Esophagus muscularis mucosa (tissue), 4 donors: ENCODE data around the gene MYH11. TPM values are rescaled to one million over a fixed set of nuclear protein-coding genes. Genes with fewer than 3 reads are reported as not detected.
A peak's percentile ranks its signal among the peaks of the same experiment; 100 is the strongest.

Source experiments
- DNase-seq: peaks from one replicate; pipeline ENCODE4 v3.0.0-alpha.2; 2017; ENCODE audit errors: extremely low spot score
- H3K27ac ChIP-seq, 4 donors: fragments of 200-600 bp; sonication (generic); replicated peaks in 1 of 4; 1 replicate in 3 of 4; 2 replicates in 1 of 4; pipeline ENCODE4 v1.5.1; 2016 to 2019; ENCODE audit warnings: mild to moderate bottlenecking in 1 of 4
- H3K27me3 ChIP-seq, 4 donors: fragments of 200-600 bp; sonication (generic); one replicate each; pipeline versions ENCODE4 v1.5.1 to v1.6.0; 2016 to 2019
- H3K36me3 ChIP-seq, 4 donors: fragments of 200-600 bp; sonication (generic); one replicate each; pipeline ENCODE4 v1.5.1; 2016 to 2019
- H3K4me1 ChIP-seq, 4 donors: fragments of 200-600 bp; sonication (generic); one replicate each; pipeline ENCODE4 v1.5.1; 2016 to 2019
- H3K4me3 ChIP-seq, 4 donors: fragments of 200-600 bp; sonication (generic); 1 replicate in 2 of 4; 2 replicates in 2 of 4; pipeline ENCODE4 v1.5.1; 2016 to 2019; ENCODE audit warnings: mild to moderate bottlenecking in 4 of 4, moderate library complexity in 1 of 4
- H3K9me3 ChIP-seq, 4 donors: fragments of 200-600 bp; sonication (generic); 1 replicate in 3 of 4; 2 replicates in 1 of 4; pipeline ENCODE4 v1.5.1; 2016 to 2019
- CTCF ChIP-seq, 3 experiments: fragments of 200-600 bp in 2 of 3; fragments of 450-650 bp in 1 of 3; sonication (generic) in 2 of 3; IDR thresholded peaks; one replicate each; pipeline ENCODE4 v1.5.1; 2017 to 2019; ENCODE audit warnings: antibody characterized with exemption in 3 of 3, mild to moderate bottlenecking in 2 of 3, moderate library complexity in 1 of 3
- EP300 ChIP-seq: sonication (generic); formaldehyde crosslinking; IDR thresholded peaks from one replicate; pipeline ENCODE4 v1.6.1; 2017; ENCODE audit warnings: antibody characterized with exemption
- POLR2A ChIP-seq: fragments of 450-650 bp; IDR thresholded peaks from one replicate; pipeline ENCODE4 v1.6.1; 2017; ENCODE audit warnings: antibody characterized with exemption, moderate library complexity, mild to moderate bottlenecking, low read depth
- POLR2AphosphoS5 ChIP-seq, 2 donors: sonication (generic); formaldehyde crosslinking; IDR thresholded peaks; one replicate each; pipeline ENCODE4 v1.6.1; 2017; ENCODE audit warnings: antibody characterized with exemption in 2 of 2
- WGBS: methylation state at CpG from one replicate; pipeline ENCODE4 v1.1.5; 2018; 5-methylcytosine and 5-hydroxymethylcytosine counted together
- intact Hi-C: fragments of 100-400 bp; cut with DNase I; formaldehyde crosslinking; loops from one replicate; pipeline ENCODE4 v1.15.1; 2023
- total RNA-seq, 4 donors: library from RNA; depleted of rRNA; stranded (reverse); fragments of >200 nt; gene quantifications; one replicate each; pipeline versions ENCODE4 v1.1.0 to v1.2.1, GENCODE V29; 2016

MYH11 gene
- total RNA-seq, 4 donors from 2014 or later, result 9,583 to 20,476 (median 14,208) TPM

GRCh38 chr16:15775209-15775608 is 81.6 kb downstream of the MYH11 start:
- no peak for TF ChIP-seq EP300
- TF ChIP-seq POLR2AphosphoS5 (IDR thresholded peaks at IDR 0.05), result no peak
- no peak for TF ChIP-seq POLR2A
- TF ChIP-seq CTCF (IDR thresholded peaks at IDR 0.05), result no peak
- intact Hi-C loops, result no loop called here
- no peaks in the 10 kb centered on the region for H3K27me3 ChIP-seq
- DNase-seq, result no peak
- H3K9me3 ChIP-seq, result no peaks in the 10 kb centered on the region
- peak overlapping the region; percentile 71 to 77 (median 76) for H3K27ac ChIP-seq
- peaks cover 0 to 95% (median 75%) of the 10 kb centered on the region in 4 donors for H3K36me3 ChIP-seq
- H3K4me3 ChIP-seq, result no peak overlapping the region
- peaks cover 0 to 100% (median 97%) of the 10 kb centered on the region in 4 donors for H3K4me1 ChIP-seq

GRCh38 chr16:15773968-15774367 is 82.9 kb downstream of the MYH11 start:
- H3K27ac ChIP-seq, result peak overlapping the region; percentile 71 to 77 (median 76)
- no peak for TF ChIP-seq EP300
- TF ChIP-seq POLR2AphosphoS5 (IDR thresholded peaks at IDR 0.05), result peak in 1 of 2 donors; percentile 0
- no peak for DNase-seq
- H3K4me1 ChIP-seq, result peaks cover 0 to 100% (median 96%) of the 10 kb centered on the region in 4 donors
- intact Hi-C loops, result no loop called here
- H3K36me3 ChIP-seq, result peaks cover 0 to 95% (median 69%) of the 10 kb centered on the region in 4 donors
- H3K9me3 ChIP-seq, result no peaks in the 10 kb centered on the region
- no peaks in the 10 kb centered on the region for H3K27me3 ChIP-seq
- 35% methylated on average over 6 of the region's 6 CpGs for WGBS
- no peak overlapping the region for H3K4me3 ChIP-seq

GRCh38 chr16:15772579-15773293 is 84.1 kb downstream of the MYH11 start:
- intact Hi-C loops, result no loop called here
- peaks cover 0 to 100% (median 91%) of the 10 kb centered on the region in 4 donors for H3K4me1 ChIP-seq
- WGBS, result 48% methylated on average over 10 of the region's 11 CpGs
- no peak for DNase-seq
- H3K27ac ChIP-seq, result peak overlapping the region; percentile 71 to 77 (median 76)
- TF ChIP-seq POLR2AphosphoS5 (IDR thresholded peaks at IDR 0.05) (peak in 1 of 2 donors; percentile 74), EP300 (no peak)
- peaks cover 0 to 95% (median 66%) of the 10 kb centered on the region in 4 donors for H3K36me3 ChIP-seq
- no peak overlapping the region for H3K4me3 ChIP-seq
- H3K9me3 ChIP-seq, result no peaks in the 10 kb centered on the region
- no peaks in the 10 kb centered on the region for H3K27me3 ChIP-seq

GRCh38 chr16:15771694-15772093 is 85.1 kb downstream of the MYH11 start:
- Histone ChIP-seq H3K27me3 (no peaks in the 10 kb centered on the region), H3K9me3 (no peaks in the 10 kb centered on the region), H3K27ac (peak overlapping the region; percentile 71 to 77 (median 76)), H3K4me1 (peaks cover 0 to 100% (median 91%) of the 10 kb centered on the region in 4 donors), H3K4me3 (no peak overlapping the region), H3K36me3 (peaks cover 0 to 95% (median 66%) of the 10 kb centered on the region in 4 donors)
- DNase-seq, result no peak
- TF ChIP-seq CTCF (IDR thresholded peaks at IDR 0.05) (no peak), POLR2AphosphoS5 (IDR thresholded peaks at IDR 0.05) (peak in 1 of 2 donors; percentile 76), EP300 (no peak), POLR2A (no peak)
- 79% methylated on average over 7 of the region's 7 CpGs for WGBS
- intact Hi-C loops, result no loop called here

GRCh38 chr16:15770512-15770911 is 86.3 kb downstream of the MYH11 start:
- Histone ChIP-seq H3K4me1 (peaks cover 0 to 100% (median 91%) of the 10 kb centered on the region in 4 donors), H3K4me3 (no peak overlapping the region), H3K27me3 (no peaks in the 10 kb centered on the region), H3K27ac (peak overlapping the region; percentile 71 to 77 (median 76)), H3K9me3 (no peaks in the 10 kb centered on the region), H3K36me3 (peaks cover 0 to 92% (median 59%) of the 10 kb centered on the region in 4 donors)
- TF ChIP-seq POLR2A, result no peak
- no peak for TF ChIP-seq CTCF (IDR thresholded peaks at IDR 0.05)
- TF ChIP-seq POLR2AphosphoS5 (IDR thresholded peaks at IDR 0.05), result peak in 1 of 2 donors; percentile 32
- WGBS, result 51% methylated on average over 3 of the region's 3 CpGs
- intact Hi-C loops, result no loop called here
- no peak for DNase-seq
